SU-DHL-6 (cell line): ENCODE measurements around the gene ZNF215.

Experiments used
- H2AFZ ChIP-seq: fragments of 200-600 bp; sonication (generic); 2 replicates; pipeline ENCODE4 v1.6.1; 2014; ENCODE audit warnings: low read depth, mild to moderate bottlenecking, moderate library complexity, mixed read lengths, antibody characterized with exemption, low read length; ENCODE audit not compliant: severe bottlenecking
- H3F3A ChIP-seq: fragments of 200-600 bp; shearing (Covaris generic); 2 replicates; pipeline ENCODE4 v1.6.0; 2016; ENCODE audit warnings: antibody characterized with exemption, mild to moderate bottlenecking; ENCODE audit not compliant: insufficient read depth
- H3K27ac ChIP-seq: fragments of 200-600 bp; sonication (generic); 2 replicates; pipeline ENCODE4 v1.5.1; 2016; ENCODE audit warnings: low read depth, mild to moderate bottlenecking, low read length, moderate library complexity, mixed read lengths
- H3K27me3 ChIP-seq: fragments of 200-600 bp; sonication (generic), shearing (Covaris generic); 2 replicates; pipeline ENCODE4 v1.6.0; 2014; ENCODE audit warnings: mild to moderate bottlenecking, low read length
- H3K36me3 ChIP-seq: fragments of 200-600 bp; sonication (generic); 2 replicates; pipeline ENCODE4 v1.6.1; 2014; ENCODE audit warnings: mild to moderate bottlenecking, low read length, mixed read lengths
- H3K4me2 ChIP-seq: fragments of 300-600, 200-600 bp; shearing (Covaris generic), sonication (generic); 2 replicates; pipeline ENCODE4 v1.6.0; 2014; ENCODE audit warnings: low read length, low read depth, mild to moderate bottlenecking; ENCODE audit not compliant: poor library complexity, severe bottlenecking
- H3K4me3 ChIP-seq: fragments of 200-600 bp; sonication (generic); 2 replicates; pipeline ENCODE4 v1.5.1; 2014; ENCODE audit warnings: antibody characterized with exemption, low read length, mild to moderate bottlenecking, mixed read lengths; ENCODE audit not compliant: insufficient read depth, poor library complexity, severe bottlenecking
- H3K79me2 ChIP-seq: fragments of 200-600 bp; sonication (generic); 2 replicates; pipeline ENCODE4 v1.6.1; 2014; ENCODE audit warnings: mild to moderate bottlenecking, low read length, moderate library complexity; ENCODE audit not compliant: insufficient read depth
- H3K9ac ChIP-seq: fragments of 200-600 bp; sonication (generic); 2 replicates; pipeline ENCODE4 v1.7.0; 2014; ENCODE audit warnings: mild to moderate bottlenecking, low read length
- H3K9me2 ChIP-seq: fragments of 200-600 bp; sonication (generic); replicated peaks from 2 replicates; pipeline ENCODE4 v1.6.1; 2014; ENCODE audit warnings: low read length; ENCODE audit not compliant: insufficient read depth
- H3K9me3 ChIP-seq: fragments of 200-600 bp; sonication (generic); 2 replicates; pipeline ENCODE4 v1.6.1; 2014; ENCODE audit warnings: low read length, mixed read lengths; ENCODE audit not compliant: insufficient read depth
- H4K20me1 ChIP-seq: fragments of 200-600 bp; sonication (generic); 2 replicates; pipeline ENCODE4 v1.6.1; 2014; ENCODE audit warnings: low read depth, mild to moderate bottlenecking, antibody characterized with exemption, low read length, moderate library complexity, mixed read lengths
- CTCF ChIP-seq: fragments of 200-600 bp; sonication (generic); IDR thresholded peaks from one replicate; pipeline ENCODE4 v1.5.1; 2017; ENCODE audit warnings: antibody characterized with exemption, mild to moderate bottlenecking, low read length, moderate library complexity; ENCODE audit not compliant: insufficient read depth, poor library complexity, severe bottlenecking
- EZH2phosphoT487 ChIP-seq: fragments of 200-600 bp; sonication (generic), shearing (Covaris generic); conservative IDR thresholded peaks from 2 replicates; pipeline ENCODE4 v1.6.1; 2018; ENCODE audit warnings: mild to moderate bottlenecking, antibody characterized with exemption, low read length, moderate library complexity, mixed read lengths

ZNF215 gene

GRCh38 chr11:6888830-6889229 lies 37.4 kb upstream of the ZNF215 start:
- Histone ChIP-seq H4K20me1 (no peaks in the 10 kb centered on the region), H3K36me3 (no peaks in the 10 kb centered on the region), H2AFZ (no peak overlapping the region), H3K9ac (no peak overlapping the region), H3K4me2 (no peak overlapping the region), H3K9me3 (no peaks in the 10 kb centered on the region), H3K27ac (no peak overlapping the region), H3K9me2 (no peaks in the 10 kb centered on the region), H3K79me2 (no peaks in the 10 kb centered on the region), H3F3A (no peaks in the 10 kb centered on the region), H3K4me3 (no peak overlapping the region), H3K27me3 (no peaks in the 10 kb centered on the region)
- TF ChIP-seq EZH2phosphoT487 (no peak), CTCF (no peak)

GRCh38 chr11:6889835-6890234 lies 36.4 kb upstream of the ZNF215 start:
- Histone ChIP-seq H3K9ac (no peak overlapping the region), H2AFZ (no peak overlapping the region), H3K27me3 (no peaks in the 10 kb centered on the region), H3K4me3 (no peak overlapping the region), H3K36me3 (no peaks in the 10 kb centered on the region), H4K20me1 (no peaks in the 10 kb centered on the region), H3K27ac (no peak overlapping the region), H3K79me2 (no peaks in the 10 kb centered on the region), H3K9me2 (no peaks in the 10 kb centered on the region), H3K4me2 (no peak overlapping the region), H3F3A (no peaks in the 10 kb centered on the region), H3K9me3 (no peaks in the 10 kb centered on the region)
- TF ChIP-seq CTCF (no peak), EZH2phosphoT487 (no peak)

- TF ChIP-seq EZH2phosphoT487 (no peak), CTCF (no peak)
- H3K36me3 ChIP-seq = no peaks in the 10 kb centered on the region
- H4K20me1 ChIP-seq = no peaks in the 10 kb centered on the region
- no peaks in the 10 kb centered on the region for H3K27me3 ChIP-seq
- no peaks in the 10 kb centered on the region for H3K79me2 ChIP-seq
- no peak within 1 kb of the TSS for H3K4me3 ChIP-seq
- no peak within 1 kb of the TSS for H2AFZ ChIP-seq
- H3K4me2 ChIP-seq = no peak within 1 kb of the TSS
- no peaks in the 10 kb centered on the region for H3F3A ChIP-seq
- no peak within 1 kb of the TSS for H3K27ac ChIP-seq
- no peaks in the 10 kb centered on the region for H3K9me2 ChIP-seq
- no peak within 1 kb of the TSS for H3K9ac ChIP-seq
- H3K9me3 ChIP-seq = no peaks in the 10 kb centered on the region
Measured at GRCh38 chr11:6892400-6892799, 33.8 kb upstream of the ZNF215 start, which contains the start of gene OR2D2. Gene OR2D2, minus strand, starts transcription at chr11:6892500. Its CDS starts 0 bp downstream, at chr11:6892500.
